GM19099 (cell line): ENCODE measurements around the gene TRMT112.

Experiments
- POLR2A ChIP-seq: IDR thresholded peaks from 3 replicates; pipeline ENCODE4 v1.6.1; 2011; ENCODE audit warnings: low read depth; ENCODE audit not compliant: insufficient read length; ENCODE audit errors: extremely low read depth

The TRMT112 gene

GRCh38 chr11:64327993-64328392 lies 10.6 kb upstream of the TRMT112 start:
- no peak for TF ChIP-seq POLR2A

GRCh38 chr11:64327375-64327774 lies 10.0 kb upstream of the TRMT112 start:
- no peak for TF ChIP-seq POLR2A

DNA sequence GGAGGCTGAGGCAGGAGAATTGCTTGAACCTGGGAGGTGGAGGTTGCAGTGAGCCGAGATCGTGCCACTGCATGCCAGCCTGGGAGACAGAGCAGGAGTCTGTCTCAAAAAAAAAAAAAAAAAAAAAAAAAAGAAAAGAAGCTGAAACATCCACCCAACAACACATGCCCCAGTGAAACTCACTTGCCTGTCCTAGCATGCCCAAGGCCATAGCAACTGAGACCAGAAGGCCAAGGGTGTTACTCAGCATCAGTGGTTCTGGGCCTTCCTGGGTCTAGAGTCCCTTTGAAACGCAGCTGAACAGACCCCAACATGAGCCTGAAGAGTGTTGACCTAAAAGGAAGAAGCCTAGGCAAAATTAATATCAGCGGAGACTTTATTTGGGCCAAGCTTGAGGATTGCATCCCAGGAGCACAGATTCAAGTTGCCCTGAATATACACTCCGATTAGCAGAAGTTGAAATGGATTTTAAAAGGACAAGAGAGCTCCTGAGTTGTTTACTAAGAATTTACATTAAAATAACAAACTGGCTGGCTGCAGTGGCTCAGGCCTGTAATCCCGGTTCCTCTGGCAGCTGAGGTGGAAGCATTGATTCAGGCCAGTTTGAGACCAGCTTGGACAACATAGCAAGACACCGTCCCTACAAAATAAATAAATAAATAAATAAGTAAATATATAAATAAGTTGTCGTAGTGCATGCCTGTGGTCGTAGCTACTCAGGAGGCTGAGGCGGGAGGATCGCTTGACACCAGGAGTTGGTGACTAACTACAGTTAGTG lies 7.5 kb upstream of the TRMT112 start:
- TF ChIP-seq POLR2A, result no peak

DNA sequence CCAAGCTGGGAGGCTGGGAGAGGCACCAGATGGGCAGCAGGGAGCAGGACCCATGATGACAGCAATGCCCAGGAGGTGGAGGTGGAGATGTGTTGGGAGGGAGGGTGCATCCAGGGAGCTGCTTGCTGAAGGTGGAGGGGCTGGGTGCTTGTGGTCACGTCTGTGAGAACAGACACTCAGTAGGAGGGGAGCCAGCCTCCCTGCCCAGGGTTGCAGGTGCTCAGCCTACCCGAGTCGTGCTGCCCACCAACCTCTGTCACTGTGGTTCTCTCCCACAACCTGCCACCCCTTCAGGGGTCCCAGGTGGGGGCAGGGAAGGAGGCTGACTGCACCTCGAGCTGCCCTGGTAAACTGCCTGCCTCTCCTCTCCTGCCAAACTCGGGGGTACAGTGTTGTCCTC lies 6.0 kb upstream of the TRMT112 start:
- no peak for TF ChIP-seq POLR2A

DNA sequence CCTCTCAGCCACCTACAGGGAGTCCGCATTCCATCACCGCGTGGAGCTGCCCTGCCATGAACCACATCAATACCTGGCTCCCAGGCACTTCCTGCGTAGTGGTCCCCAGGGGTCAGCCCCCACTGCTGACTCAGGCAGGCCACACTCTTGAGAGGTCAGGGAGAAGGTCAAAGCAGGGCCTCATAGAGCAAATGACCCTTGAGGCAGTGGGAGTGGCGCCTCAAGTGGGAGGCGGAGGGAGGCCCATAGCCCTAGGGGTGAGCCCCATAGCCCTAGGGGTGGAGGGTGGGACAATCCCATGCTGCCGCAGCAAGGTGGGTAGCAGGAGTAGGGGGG lies 5.5 kb upstream of the TRMT112 start:
- TF ChIP-seq POLR2A, result no peak

DNA sequence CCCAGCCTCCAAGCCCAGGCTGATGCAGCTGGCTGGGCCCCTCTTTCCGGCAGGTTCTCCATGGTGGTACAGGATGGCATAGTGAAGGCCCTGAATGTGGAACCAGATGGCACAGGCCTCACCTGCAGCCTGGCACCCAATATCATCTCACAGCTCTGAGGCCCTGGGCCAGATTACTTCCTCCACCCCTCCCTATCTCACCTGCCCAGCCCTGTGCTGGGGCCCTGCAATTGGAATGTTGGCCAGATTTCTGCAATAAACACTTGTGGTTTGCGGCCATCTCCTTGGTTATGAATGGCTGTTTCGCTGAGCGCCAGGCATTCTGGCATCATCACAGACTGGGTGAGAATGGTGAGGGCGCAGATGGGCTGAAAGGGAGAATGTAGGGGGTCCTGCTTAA lies 4.2 kb upstream of the TRMT112 start:
- no peak for TF ChIP-seq POLR2A

GRCh38 chr11:64321026-64321425 lies 3.7 kb upstream of the TRMT112 start:
- TF ChIP-seq POLR2A, result no peak

GRCh38 chr11:64320556-64320955 lies 3.2 kb upstream of the TRMT112 start:
- TF ChIP-seq POLR2A, result no peak

GRCh38 chr11:64318766-64319761 lies 1.7 kb upstream of the TRMT112 start:
- no peak for TF ChIP-seq POLR2A

DNA sequence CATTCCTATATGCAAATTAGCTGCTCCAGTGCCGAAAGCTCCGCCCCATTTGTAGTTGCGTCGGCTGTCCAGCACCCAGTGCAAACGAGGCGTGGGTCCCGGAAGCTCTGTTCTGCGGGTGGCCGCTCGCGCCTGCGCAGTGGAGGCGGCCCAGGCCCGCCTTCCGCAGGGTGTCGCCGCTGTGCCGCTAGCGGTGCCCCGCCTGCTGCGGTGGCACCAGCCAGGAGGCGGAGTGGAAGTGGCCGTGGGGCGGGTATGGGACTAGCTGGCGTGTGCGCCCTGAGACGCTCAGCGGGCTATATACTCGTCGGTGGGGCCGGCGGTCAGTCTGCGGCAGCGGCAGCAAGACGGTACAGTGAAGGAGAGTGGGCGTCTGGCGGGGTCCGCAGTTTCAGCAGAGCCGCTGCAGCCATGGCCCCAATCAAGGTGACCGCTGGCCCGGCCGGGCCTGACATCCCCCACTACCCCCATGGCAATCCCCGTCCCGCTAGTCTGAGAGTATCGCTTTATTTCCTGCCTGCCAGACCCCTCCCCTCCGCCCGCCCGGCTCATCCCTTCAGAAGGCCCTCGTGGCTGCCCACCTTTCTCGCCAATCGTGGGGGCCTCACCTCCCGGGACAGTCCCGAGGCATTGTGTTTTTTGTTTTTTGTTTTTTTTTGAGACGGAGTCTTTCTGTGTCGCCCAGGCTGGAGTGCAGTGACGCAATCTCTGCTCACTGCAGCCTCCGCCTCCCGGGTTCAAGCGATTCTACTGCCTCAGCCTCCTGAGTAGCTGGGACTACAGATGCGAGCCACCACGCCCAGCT lies 804 bp upstream of the TRMT112 start, which contains the start of gene PRDX5:
TSS of gene PRDX5 (plus strand) at position 161 of the 805 bp plus-strand sequence. CDS start at position 256, 95 bp downstream.
- peak; percentile 82 for TF ChIP-seq POLR2A

DNA sequence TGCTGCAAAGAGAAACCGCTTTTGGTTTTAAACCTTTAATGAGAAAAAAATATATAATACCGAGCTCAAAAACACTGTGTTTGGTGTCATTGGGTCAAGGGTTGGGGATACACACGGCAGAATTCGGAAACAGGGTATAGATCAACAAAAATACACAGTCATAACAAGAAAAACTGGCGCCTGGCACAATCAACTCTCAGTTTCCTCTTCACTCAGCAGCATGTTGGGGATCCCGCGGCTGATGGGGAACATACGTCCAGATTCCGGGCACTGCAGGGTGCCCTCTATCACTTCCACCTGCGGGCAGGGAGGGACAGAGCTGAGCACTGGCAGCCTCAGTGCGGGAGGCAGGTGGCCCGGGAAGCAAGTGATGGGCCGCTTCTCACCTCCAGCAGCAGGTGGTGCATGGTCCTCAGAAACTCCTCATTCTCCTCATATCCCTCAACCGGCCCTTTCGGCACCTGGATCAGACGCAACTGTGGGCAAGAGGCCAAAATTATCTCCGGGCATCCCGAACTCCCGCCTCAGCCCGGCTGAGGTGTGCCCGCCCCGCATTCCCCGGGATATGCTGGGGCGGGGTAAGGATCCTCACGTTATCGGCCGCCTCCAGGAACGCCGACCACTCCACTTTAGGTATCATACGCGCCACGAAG lies 561 bp downstream of the TRMT112 start:
- TF ChIP-seq POLR2A, result no peak

- no peak for TF ChIP-seq POLR2A
These were observed 2.4 kb downstream of the TRMT112 start for GRCh38 chr11:64314805-64315561.

DNA sequence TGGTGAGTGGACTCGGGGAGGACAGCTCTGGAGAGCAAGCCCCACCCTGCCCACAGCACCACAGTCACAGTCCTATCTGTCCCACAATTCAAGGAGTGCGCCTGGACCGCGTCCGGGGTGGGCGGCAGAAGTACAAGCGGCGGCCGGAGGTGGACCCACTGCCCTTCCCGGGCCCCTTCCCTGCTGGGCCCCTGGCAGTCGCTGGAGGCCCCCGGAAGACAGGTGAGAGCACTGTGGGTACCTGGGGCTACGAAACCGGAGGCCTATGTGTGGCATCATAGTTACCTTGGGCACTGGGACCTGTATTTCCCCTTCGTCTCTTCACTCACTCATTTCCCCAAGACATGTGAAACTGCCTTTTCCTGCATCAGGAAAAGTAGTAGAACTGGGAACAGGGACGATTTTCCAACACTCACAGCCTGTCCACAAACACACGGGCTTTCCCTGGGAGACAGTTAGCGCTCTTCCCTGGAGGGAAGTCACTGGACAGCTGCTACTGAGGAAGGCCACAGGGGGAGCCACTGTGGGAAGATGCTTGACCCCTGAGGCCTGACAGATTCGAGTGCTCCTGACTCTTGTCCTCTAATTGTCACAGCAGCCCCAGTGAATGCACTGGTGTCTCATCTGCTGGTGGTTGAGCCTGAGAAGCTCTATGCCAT lies 3.1 kb downstream of the TRMT112 start:
- no peak for TF ChIP-seq POLR2A

GRCh38 chr11:64313491-64314145 lies 3.7 kb downstream of the TRMT112 start:
- no peak for TF ChIP-seq POLR2A
